Activated CD8-positive, alpha-beta T cell treated with anti-CD3 and anti-CD28 coated beads for 36 hours (primary cell): ENCODE results near the gene ATF1. TPM values are rescaled to one million over a fixed set of nuclear protein-coding genes. Genes with fewer than 3 reads are reported as not detected.
"Not testable (repeated sequence)": the region's sequence is repeated elsewhere in the genome, so short reads cannot be mapped to it uniquely, and the experiment has no call there.

ENCODE experiments used
- ATAC-seq: fragments of 200-7000 bp; cut with Tn5 transposase; one replicate; pipeline ENCODE4 v1.10.0; 2021; ENCODE audit warnings: mild to moderate bottlenecking, moderate library complexity
- CTCF ChIA-PET: fragments of 350-600 bp; sonication (Branson Sonifier 250); formaldehyde crosslinking; loops from one replicate; lab custom pipeline; 2021; ENCODE audit warnings: antibody characterized with exemption; lab: Charles Lee
- POLR2A ChIA-PET: fragments of 350-600 bp; sonication (Branson Sonifier 250); formaldehyde crosslinking; loops from one replicate; lab custom pipeline; 2021; ENCODE audit warnings: antibody characterized with exemption; lab: Charles Lee
- DNase-seq: peaks from one replicate; pipeline ENCODE4 v3.0.0-alpha.2; 2020
- H3K27ac Mint-ChIP-seq: one replicate; pipeline ENCODE4 v1.8.0; 2021; ENCODE audit warnings: mild to moderate bottlenecking, mixed read lengths
- H3K27me3 Mint-ChIP-seq: one replicate; pipeline ENCODE4 v1.8.0; 2021; ENCODE audit warnings: mixed read lengths
- H3K36me3 Mint-ChIP-seq: one replicate; pipeline ENCODE4 v1.8.0; 2021; ENCODE audit warnings: low read depth, mixed read lengths
- H3K4me1 Mint-ChIP-seq: one replicate; pipeline ENCODE4 v1.8.0; 2021; ENCODE audit warnings: low read depth, mixed read lengths
- H3K4me3 Mint-ChIP-seq: one replicate; pipeline ENCODE4 v1.8.0; 2021; ENCODE audit warnings: mild to moderate bottlenecking, moderate library complexity, mixed read lengths
- H3K9me3 Mint-ChIP-seq: one replicate; pipeline ENCODE4 v1.8.0; 2021; ENCODE audit warnings: mixed read lengths
- CTCF ChIP-seq: fragments of 200-600 bp; IDR thresholded peaks from one replicate; pipeline ENCODE4 v1.8.0; 2022; ENCODE audit warnings: antibody characterized with exemption, mild to moderate bottlenecking
- intact Hi-C: fragments of 100-400 bp; cut with micrococcal nuclease; formaldehyde crosslinking; loops from one replicate; pipeline ENCODE4 v1.10.0; 2022
- total RNA-seq, 2 experiments: library from RNA; stranded (reverse); gene quantifications; one replicate each; pipeline ENCODE4 v1.2.3, GENCODE V29; 2021

The ATF1 gene
- total RNA-seq, 2 experiments from 2014 or later: 46.6 to 49.8 TPM

- intact Hi-C loops: no loop called here
- TF ChIP-seq CTCF: no peak
- Mint-ChIP-seq H3K4me1 (no peaks in the 10 kb centered on the region), H3K27ac (no peak overlapping the region), H3K36me3 (peaks cover 35% of the 10 kb centered on the region), H3K27me3 (no peaks in the 10 kb centered on the region), H3K4me3 (no peak overlapping the region), H3K9me3 (peaks cover 14% of the 10 kb centered on the region)
- ATAC-seq (no peak), DNase-seq (no peak)
- ChIA-PET CTCF (interaction anchor here (1.0 kb wide), 1 partner anchor 39 kb away, joined by 3 read pairs; the partner anchor contains the start of gene ATF1), POLR2A (no interaction called here)
Measured at GRCh38 chr12:50803230-50803875, 39.5 kb downstream of the ATF1 start.

GRCh38 chr12:50806176-50806575 is 42.3 kb downstream of the ATF1 start:
- DNase-seq (no peak), ATAC-seq (no peak)
- intact Hi-C loops: no loop called here
- H3K27me3 Mint-ChIP-seq: no peaks in the 10 kb centered on the region
- no peak for TF ChIP-seq CTCF
- no peak overlapping the region for H3K4me3 Mint-ChIP-seq
- H3K36me3 Mint-ChIP-seq: peaks cover 18% of the 10 kb centered on the region
- H3K4me1 Mint-ChIP-seq: no peaks in the 10 kb centered on the region
- no peak overlapping the region for H3K27ac Mint-ChIP-seq
- ChIA-PET POLR2A (no interaction called here), CTCF (no interaction called here)
- H3K9me3 Mint-ChIP-seq: no peaks in the 10 kb centered on the region

- DNase-seq, H3K27me3 Mint-ChIP-seq, intact Hi-C loops, H3K4me1 Mint-ChIP-seq, ATAC-seq, H3K27ac Mint-ChIP-seq, H3K9me3 Mint-ChIP-seq, POLR2A ChIA-PET, H3K4me3 Mint-ChIP-seq: not testable (repeated sequence)
- peaks cover 18% of the 10 kb centered on the region for H3K36me3 Mint-ChIP-seq
- CTCF ChIA-PET: interaction anchor here (1.0 kb wide), 1 partner anchor 70 kb away, joined by 3 read pairs; no protein-coding TSS in a partner anchor
Measured at GRCh38 chr12:50809131-50809530, 45.2 kb downstream of the ATF1 start.

- H3K27me3 Mint-ChIP-seq, DNase-seq, H3K27ac Mint-ChIP-seq, POLR2A ChIA-PET, CTCF ChIA-PET, ATAC-seq, H3K4me1 Mint-ChIP-seq, H3K9me3 Mint-ChIP-seq, intact Hi-C loops, H3K4me3 Mint-ChIP-seq: not testable (repeated sequence)
- peaks cover 30% of the 10 kb centered on the region for H3K36me3 Mint-ChIP-seq
Measured at GRCh38 chr12:50814921-50815320, 51.0 kb downstream of the ATF1 start.

- TF ChIP-seq CTCF: no peak
- intact Hi-C loops: loop anchor here (10.0 kb wide), 1 partner anchor 175 kb away; no protein-coding TSS in a partner anchor
- ATAC-seq (no peak), DNase-seq (no peak)
- Mint-ChIP-seq H3K4me1 (peaks cover 4% of the 10 kb centered on the region), H3K4me3 (no peak overlapping the region), H3K36me3 (peaks cover 18% of the 10 kb centered on the region), H3K9me3 (no peaks in the 10 kb centered on the region), H3K27ac (no peak overlapping the region), H3K27me3 (no peaks in the 10 kb centered on the region)
- ChIA-PET CTCF (interaction anchor here (1.3 kb wide), 1 partner anchor 55 kb away, joined by 3 read pairs; no protein-coding TSS in a partner anchor), POLR2A (no interaction called here)
Measured at GRCh38 chr12:50820177-50820576, 56.3 kb downstream of the ATF1 start.

GRCh38 chr12:50822082-50822481 is 58.2 kb downstream of the ATF1 start:
- Mint-ChIP-seq H3K4me1 (peaks cover 8% of the 10 kb centered on the region), H3K4me3 (no peak overlapping the region), H3K9me3 (no peaks in the 10 kb centered on the region), H3K27ac (no peak overlapping the region), H3K36me3 (peaks cover 7% of the 10 kb centered on the region), H3K27me3 (no peaks in the 10 kb centered on the region)
- DNase-seq (no peak), ATAC-seq (no peak)
- CTCF ChIA-PET: interaction anchor here (0.9 to 2.5 kb wide), 4 partner anchors 57 to 206 kb away, joined by 3 to 18 read pairs (median 4); no protein-coding TSS in a partner anchor
- TF ChIP-seq CTCF: no peak
- intact Hi-C loops: loop anchor here (10.0 kb wide), 1 partner anchor 173 kb away; no protein-coding TSS in a partner anchor
- POLR2A ChIA-PET: no interaction called here

GRCh38 chr12:50823724-50824123 is 59.8 kb downstream of the ATF1 start:
- H3K36me3 Mint-ChIP-seq, H3K4me1 Mint-ChIP-seq, DNase-seq, H3K4me3 Mint-ChIP-seq, POLR2A ChIA-PET, ATAC-seq, H3K27me3 Mint-ChIP-seq, H3K27ac Mint-ChIP-seq, H3K9me3 Mint-ChIP-seq: not testable (repeated sequence)
- CTCF ChIA-PET: interaction anchor here (1.3 to 4.3 kb wide), 2 partner anchors 163 to 204 kb away, joined by 3 to 43 read pairs; no protein-coding TSS in a partner anchor
- intact Hi-C loops: loop anchor here (10.0 kb wide), 1 partner anchor 171 kb away; no protein-coding TSS in a partner anchor
